ENCODE data around the gene GPRIN3. TPM values are rescaled to one million over a fixed set of nuclear protein-coding genes. Genes with fewer than 3 reads are reported as not detected.
A peak's percentile ranks its signal among the peaks of the same experiment; 100 is the strongest.

GPRIN3 gene
- total and polyA plus RNA-seq, 8 donors, result 0.40 to 19.8 (median 10.5) TPM

DNA sequence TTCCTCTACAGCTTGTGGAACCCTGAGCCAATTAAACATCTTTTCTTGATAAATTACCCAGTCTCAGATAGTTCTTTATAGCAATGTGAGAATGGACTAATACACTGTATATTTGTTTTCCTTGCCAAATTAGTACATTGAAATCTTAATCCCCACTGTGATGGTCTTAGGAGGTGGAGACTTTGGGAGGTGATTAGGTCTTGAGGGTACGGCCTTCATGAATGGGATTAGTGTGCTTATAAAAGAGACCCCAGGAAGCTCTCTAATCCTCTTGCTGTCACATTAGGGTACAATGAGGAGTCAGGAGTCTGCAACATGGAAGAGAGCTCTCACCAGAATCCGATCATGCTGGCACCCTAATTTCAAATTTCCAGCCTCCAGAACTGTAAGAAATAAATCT is 109.7 kb downstream of the GPRIN3 start:
- Histone ChIP-seq H3K27me3 (no peaks in the 10 kb centered on the region), H3K36me3 (no peaks in the 10 kb centered on the region), H3K4me1 (peaks cover 0 to 12% (median 8%) of the 10 kb centered on the region in 4 donors), H3K9me3 (no peaks in the 10 kb centered on the region), H3K27ac (no peak overlapping the region), H3K4me3 (no peak overlapping the region)
- WGBS, 5 donors, result 88 to 97% (median 95%) methylated on average over 2 of the region's 2 CpGs
- intact Hi-C loops (cut with DNase I; ENCODE audit: low total_unique reads), result no loop called here
- no peak for TF ChIP-seq POLR2AphosphoS5 (IDR thresholded peaks at IDR 0.05)
- no peak for TF ChIP-seq POLR2A (IDR thresholded peaks at IDR 0.05)
- TF ChIP-seq, protein P1, sequence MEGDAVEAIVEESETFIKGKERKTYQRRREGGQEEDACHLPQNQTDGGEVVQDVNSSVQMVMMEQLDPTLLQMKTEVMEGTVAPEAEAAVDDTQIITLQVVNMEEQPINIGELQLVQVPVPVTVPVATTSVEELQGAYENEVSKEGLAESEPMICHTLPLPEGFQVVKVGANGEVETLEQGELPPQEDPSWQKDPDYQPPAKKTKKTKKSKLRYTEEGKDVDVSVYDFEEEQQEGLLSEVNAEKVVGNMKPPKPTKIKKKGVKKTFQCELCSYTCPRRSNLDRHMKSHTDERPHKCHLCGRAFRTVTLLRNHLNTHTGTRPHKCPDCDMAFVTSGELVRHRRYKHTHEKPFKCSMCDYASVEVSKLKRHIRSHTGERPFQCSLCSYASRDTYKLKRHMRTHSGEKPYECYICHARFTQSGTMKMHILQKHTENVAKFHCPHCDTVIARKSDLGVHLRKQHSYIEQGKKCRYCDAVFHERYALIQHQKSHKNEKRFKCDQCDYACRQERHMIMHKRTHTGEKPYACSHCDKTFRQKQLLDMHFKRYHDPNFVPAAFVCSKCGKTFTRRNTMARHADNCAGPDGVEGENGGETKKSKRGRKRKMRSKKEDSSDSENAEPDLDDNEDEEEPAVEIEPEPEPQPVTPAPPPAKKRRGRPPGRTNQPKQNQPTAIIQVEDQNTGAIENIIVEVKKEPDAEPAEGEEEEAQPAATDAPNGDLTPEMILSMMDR (IDR thresholded peaks at IDR 0.05), result no peak
- no peak for TF ChIP-seq EP300 (IDR thresholded peaks at IDR 0.05)
- DNase-seq, result no peak

DNA sequence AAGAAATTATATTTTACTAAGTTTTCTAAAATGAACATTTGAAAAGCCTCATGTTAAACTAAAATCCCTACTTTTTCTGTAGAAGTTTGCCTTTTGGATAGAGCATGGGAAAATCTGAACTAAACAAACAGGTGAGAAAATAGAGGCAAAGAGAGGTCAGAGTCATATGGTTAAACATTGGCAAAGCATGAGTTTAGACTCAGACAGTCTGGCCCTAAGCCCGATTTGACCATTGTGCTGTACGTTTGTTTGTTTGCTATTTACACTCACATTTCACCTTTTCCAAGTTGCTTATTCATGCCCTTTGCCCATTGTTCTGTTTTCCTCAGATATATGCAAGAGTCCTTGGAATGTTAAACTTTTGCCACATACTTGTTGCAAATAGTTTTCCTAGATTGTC is 110.9 kb downstream of the GPRIN3 start:
- H3K9me3 ChIP-seq, result no peaks in the 10 kb centered on the region
- WGBS, 5 donors, result 13 to 36% (median 20%) methylated on average over 2 of the region's 2 CpGs
- peak in 1 of 2 donors; percentile 41 for DNase-seq

DNA sequence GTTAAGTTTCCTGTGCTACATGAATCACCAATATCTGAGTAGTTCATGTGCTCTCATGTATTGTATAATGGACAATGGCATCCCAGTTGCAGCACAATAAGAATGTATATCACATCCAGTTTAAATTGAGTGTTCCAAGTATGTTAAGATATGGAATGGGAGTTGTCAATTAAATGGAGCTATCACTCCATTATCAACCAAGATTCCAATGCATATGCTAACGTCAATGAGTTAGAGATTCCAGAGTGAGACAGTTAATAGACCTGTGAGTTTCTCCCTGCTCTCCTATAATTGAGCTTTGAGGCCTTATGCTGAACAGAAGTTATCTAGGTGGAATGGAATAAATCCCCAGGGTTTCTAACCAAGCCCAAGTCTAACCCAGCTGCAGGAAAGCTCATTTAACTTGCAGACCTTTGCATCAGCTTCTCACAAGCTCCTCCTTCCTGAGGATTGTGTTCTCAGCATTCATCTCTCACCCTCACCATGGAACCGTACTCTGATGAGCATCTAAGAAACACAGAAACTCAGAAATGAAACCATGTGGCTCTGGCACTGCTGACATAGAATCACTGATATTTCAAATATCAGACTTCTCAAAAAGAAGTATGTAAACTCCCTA is 111.4 kb downstream of the GPRIN3 start:
- DNase-seq, result no peak
- TF ChIP-seq POLR2AphosphoS5 (IDR thresholded peaks at IDR 0.05) (no peak), EP300 (IDR thresholded peaks at IDR 0.05) (no peak), POLR2A (IDR thresholded peaks at IDR 0.05) (no peak)
- TF ChIP-seq, protein P1 (IDR thresholded peaks at IDR 0.05), result no peak
- Histone ChIP-seq H3K27me3 (no peaks in the 10 kb centered on the region), H3K4me3 (no peak overlapping the region), H3K4me1 (peaks cover 0 to 12% (median 8%) of the 10 kb centered on the region in 4 donors), H3K36me3 (no peaks in the 10 kb centered on the region), H3K27ac (peak overlapping the region in 2 of 5 donors; percentile 13 to 55), H3K9me3 (no peaks in the 10 kb centered on the region)
- intact Hi-C loops (cut with DNase I; ENCODE audit: low total_unique reads), result no loop called here
- 31 to 51% (median 46%) methylated on average over 2 of the region's 2 CpGs for WGBS, 5 donors

More for the DNA sequence above, 110.9 kb downstream of the GPRIN3 start:
- Histone ChIP-seq H3K36me3 (no peaks in the 10 kb centered on the region), H3K27ac (peak overlapping the region in 2 of 5 donors; percentile 13 to 55), H3K4me1 (peaks cover 0 to 12% (median 8%) of the 10 kb centered on the region in 4 donors), H3K4me3 (no peak overlapping the region), H3K27me3 (no peaks in the 10 kb centered on the region)
- peak in 1 of 3 donors; percentile 7 for TF ChIP-seq POLR2AphosphoS5 (IDR thresholded peaks at IDR 0.05)
- TF ChIP-seq, protein P1 (IDR thresholded peaks at IDR 0.05), result no peak
- intact Hi-C loops (cut with DNase I; ENCODE audit: low total_unique reads), result no loop called here

DNA sequence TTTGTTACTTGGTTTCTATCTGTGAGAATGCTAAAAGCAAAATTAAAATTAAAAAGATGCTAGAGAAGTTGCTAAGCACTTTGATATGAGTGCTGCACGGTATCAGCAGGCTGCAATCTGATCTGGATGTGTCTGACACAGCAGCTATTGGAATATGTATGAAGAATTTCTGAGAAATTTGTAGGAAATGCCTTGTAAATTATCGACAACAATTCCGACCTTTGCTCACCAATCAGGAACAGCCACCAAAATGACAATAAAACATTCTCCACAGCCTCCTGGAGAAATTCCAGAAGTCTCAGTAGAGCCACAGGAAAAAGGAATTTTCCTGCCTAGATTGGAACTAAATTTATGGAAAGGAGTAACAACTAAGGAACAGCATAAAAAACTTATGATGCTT is 113.8 kb downstream of the GPRIN3 start:
- TF ChIP-seq POLR2AphosphoS5 (IDR thresholded peaks at IDR 0.05) (no peak), EP300 (IDR thresholded peaks at IDR 0.05) (no peak), POLR2A (IDR thresholded peaks at IDR 0.05) (no peak)
- TF ChIP-seq, protein P1 (IDR thresholded peaks at IDR 0.05), result no peak
- H3K4me1 ChIP-seq, result peaks cover 0 to 12% (median 8%) of the 10 kb centered on the region in 4 donors
- intact Hi-C loops (cut with DNase I; ENCODE audit: low total_unique reads), result no loop called here
- DNase-seq, result no peak
- no peaks in the 10 kb centered on the region for H3K36me3 ChIP-seq
- no peaks in the 10 kb centered on the region for H3K9me3 ChIP-seq
- H3K4me3 ChIP-seq, result no peak overlapping the region
- WGBS, 5 donors, result 44 to 59% (median 48%) methylated on average over 3 of the region's 3 CpGs
- H3K27ac ChIP-seq, result no peak overlapping the region
- H3K27me3 ChIP-seq, result no peaks in the 10 kb centered on the region

Other genes starting within 250 kb of the GPRIN3 start
- 10 to 100 TPM in 2 of 5 donors, 1 to 10 TPM in 2, not detected in 1; 2.3 to 11.9 (median 9.5) TPM for gene TIGD2, start 196.3 kb downstream of the GPRIN3 start, total RNA-seq
- 1 to 10 TPM; 2.7 to 3.0 (median 2.9) TPM for gene TIGD2, start 196.3 kb downstream of the GPRIN3 start, polyA plus RNA-seq

All from stomach (tissue), 9 donors.